Fibroblast of lung (primary cell): ENCODE data around the gene FAM204A. TPM values are rescaled to one million over a fixed set of nuclear protein-coding genes. Genes with fewer than 3 reads are reported as not detected.

Experiments used
- DNase-seq, 2 donors: peaks; one replicate each; pipeline versions ENCODE4 v3.0.0 to v3.0.0-alpha.2; 2010; ENCODE audit warnings: low read depth in 2 of 2
- H2AFZ ChIP-seq: 2 replicates; pipeline ENCODE4 v1.5.1; 2012; ENCODE audit warnings: low read length, control low read depth, inconsistent platforms
- H3K27ac ChIP-seq: 2 replicates; pipeline ENCODE4 v1.5.1; 2011; ENCODE audit warnings: low read length, control low read depth; ENCODE audit not compliant: insufficient read depth
- H3K27me3 ChIP-seq: 2 replicates; pipeline ENCODE4 v1.5.1; 2011; ENCODE audit warnings: mild to moderate bottlenecking, low read length; ENCODE audit not compliant: control insufficient read depth, insufficient read depth
- H3K36me3 ChIP-seq: 2 replicates; pipeline ENCODE4 v1.5.1; 2011; ENCODE audit warnings: low read length; ENCODE audit not compliant: control insufficient read depth, insufficient read depth
- H3K4me1 ChIP-seq: 2 replicates; pipeline ENCODE4 v1.5.1; 2011; ENCODE audit warnings: low read length; ENCODE audit not compliant: control insufficient read depth, insufficient read depth; ENCODE audit errors: extremely low read depth
- H3K4me2 ChIP-seq: 2 replicates; pipeline ENCODE4 v1.5.1; 2011; ENCODE audit warnings: low read length, control low read depth; ENCODE audit not compliant: insufficient read depth; ENCODE audit errors: extremely low read depth
- H3K4me3 ChIP-seq, 4 experiments: fragments of 200-600 bp in 1 of 4; sonication (generic) in 1 of 4; replicated peaks in 1 of 4; 2 replicates each; pipeline ENCODE4 v1.5.1; 2011 to 2016; ENCODE audit warnings: low read length in 4 of 4, low read depth in 3 of 4, mild to moderate bottlenecking in 3 of 4, control low read depth in 2 of 4, inconsistent platforms in 1 of 4, mixed read lengths in 1 of 4; ENCODE audit not compliant: insufficient read depth in 1 of 4; ENCODE audit errors: control extremely low read depth in 1 of 4
- H3K79me2 ChIP-seq: 2 replicates; pipeline ENCODE4 v1.5.1; 2012; ENCODE audit warnings: mild to moderate bottlenecking, low read length, inconsistent platforms; ENCODE audit not compliant: control insufficient read depth, insufficient read depth
- H3K9ac ChIP-seq: 2 replicates; pipeline ENCODE4 v1.5.1; 2011; ENCODE audit warnings: mild to moderate bottlenecking, low read length, control low read depth; ENCODE audit not compliant: insufficient read depth
- H3K9me3 ChIP-seq: 2 replicates; pipeline ENCODE4 v1.5.1; 2012; ENCODE audit warnings: low read depth, low read length; ENCODE audit not compliant: control insufficient read depth, insufficient read depth
- H4K20me1 ChIP-seq: 2 replicates; pipeline ENCODE4 v1.5.1; 2011; ENCODE audit warnings: low read length; ENCODE audit not compliant: control insufficient read depth, insufficient read depth; ENCODE audit errors: extremely low read depth
- EZH2 ChIP-seq: IDR thresholded peaks from 2 replicates; pipeline ENCODE4 v1.5.1; 2012; ENCODE audit warnings: low read length, control low read depth, mild to moderate bottlenecking; ENCODE audit errors: missing control alignments
- polyA plus RNA-seq, 2 donors: library from polyadenylated mRNA; depleted of rRNA in 1 of 2; stranded (reverse) in 1 of 2; unstranded in 1 of 2; fragments of >200 nt; gene quantifications; 2 replicates each; pipeline ENCODE4 v1.2.1, GENCODE V29; 2011 to 2012; ENCODE audit warnings: missing spikeins in 1 of 2
- total RNA-seq: library from RNA; depleted of rRNA; stranded (reverse); fragments of >200 nt; gene quantifications from 2 replicates; pipeline ENCODE4 v1.2.1, GENCODE V29; 2014
- TF ChIP-seq, protein P1 (sequence below), 2 donors: IDR thresholded peaks in 1 of 2; conservative IDR thresholded peaks in 1 of 2; 1 replicate in 1 of 2; 2 replicates in 1 of 2; pipeline ENCODE4 v1.5.1; 2011 to 2012; ENCODE audit warnings: low read length in 2 of 2, control low read depth in 1 of 2, inconsistent platforms in 1 of 2, low read depth in 1 of 2, mild to moderate bottlenecking in 1 of 2

FAM204A gene
- total and polyA plus RNA-seq, 2 donors (not counting 1 experiment from before 2014, with no cell fraction given): 47.2 to 54.8 TPM

DNA sequence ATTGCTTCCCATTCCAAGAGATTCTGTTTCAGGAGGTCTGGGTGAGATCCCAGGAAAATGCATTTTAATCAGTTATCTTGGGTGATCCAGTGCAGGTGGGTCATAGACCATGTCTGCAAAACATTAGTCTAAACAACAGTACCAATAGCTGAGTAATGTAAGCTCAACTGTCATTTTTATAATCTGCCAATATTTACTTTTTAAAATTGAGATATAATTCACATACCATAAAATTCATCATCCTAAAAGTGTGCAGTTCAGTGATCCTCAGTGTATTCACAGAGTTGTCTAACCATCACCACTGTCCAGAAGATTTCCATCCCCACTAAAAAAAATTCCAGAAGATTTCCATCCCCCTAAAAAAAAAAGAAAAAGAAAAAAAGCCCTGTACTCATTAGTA, 51.0 kb downstream of the FAM204A start:
- H3K9ac ChIP-seq: no peak overlapping the region
- H2AFZ ChIP-seq: no peak overlapping the region
- H3K4me1 ChIP-seq: no peaks in the 10 kb centered on the region
- no peaks in the 10 kb centered on the region for H3K79me2 ChIP-seq
- no peak overlapping the region for H3K4me3 ChIP-seq
- TF ChIP-seq, protein P1, sequence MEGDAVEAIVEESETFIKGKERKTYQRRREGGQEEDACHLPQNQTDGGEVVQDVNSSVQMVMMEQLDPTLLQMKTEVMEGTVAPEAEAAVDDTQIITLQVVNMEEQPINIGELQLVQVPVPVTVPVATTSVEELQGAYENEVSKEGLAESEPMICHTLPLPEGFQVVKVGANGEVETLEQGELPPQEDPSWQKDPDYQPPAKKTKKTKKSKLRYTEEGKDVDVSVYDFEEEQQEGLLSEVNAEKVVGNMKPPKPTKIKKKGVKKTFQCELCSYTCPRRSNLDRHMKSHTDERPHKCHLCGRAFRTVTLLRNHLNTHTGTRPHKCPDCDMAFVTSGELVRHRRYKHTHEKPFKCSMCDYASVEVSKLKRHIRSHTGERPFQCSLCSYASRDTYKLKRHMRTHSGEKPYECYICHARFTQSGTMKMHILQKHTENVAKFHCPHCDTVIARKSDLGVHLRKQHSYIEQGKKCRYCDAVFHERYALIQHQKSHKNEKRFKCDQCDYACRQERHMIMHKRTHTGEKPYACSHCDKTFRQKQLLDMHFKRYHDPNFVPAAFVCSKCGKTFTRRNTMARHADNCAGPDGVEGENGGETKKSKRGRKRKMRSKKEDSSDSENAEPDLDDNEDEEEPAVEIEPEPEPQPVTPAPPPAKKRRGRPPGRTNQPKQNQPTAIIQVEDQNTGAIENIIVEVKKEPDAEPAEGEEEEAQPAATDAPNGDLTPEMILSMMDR (conservative IDR thresholded peaks at IDR 0.05 in 1 of 2, IDR thresholded peaks at IDR 0.05 in 1 of 2; ENCODE audit: low read depth in 1 of 2, low read length in 2 of 2): no peak
- TF ChIP-seq EZH2: no peak
- H4K20me1 ChIP-seq: no peaks in the 10 kb centered on the region
- no peak overlapping the region for H3K27ac ChIP-seq
- no peaks in the 10 kb centered on the region for H3K36me3 ChIP-seq
- H3K4me2 ChIP-seq: no peak overlapping the region
- DNase-seq: no peak
- no peaks in the 10 kb centered on the region for H3K9me3 ChIP-seq
- no peaks in the 10 kb centered on the region for H3K27me3 ChIP-seq

DNA sequence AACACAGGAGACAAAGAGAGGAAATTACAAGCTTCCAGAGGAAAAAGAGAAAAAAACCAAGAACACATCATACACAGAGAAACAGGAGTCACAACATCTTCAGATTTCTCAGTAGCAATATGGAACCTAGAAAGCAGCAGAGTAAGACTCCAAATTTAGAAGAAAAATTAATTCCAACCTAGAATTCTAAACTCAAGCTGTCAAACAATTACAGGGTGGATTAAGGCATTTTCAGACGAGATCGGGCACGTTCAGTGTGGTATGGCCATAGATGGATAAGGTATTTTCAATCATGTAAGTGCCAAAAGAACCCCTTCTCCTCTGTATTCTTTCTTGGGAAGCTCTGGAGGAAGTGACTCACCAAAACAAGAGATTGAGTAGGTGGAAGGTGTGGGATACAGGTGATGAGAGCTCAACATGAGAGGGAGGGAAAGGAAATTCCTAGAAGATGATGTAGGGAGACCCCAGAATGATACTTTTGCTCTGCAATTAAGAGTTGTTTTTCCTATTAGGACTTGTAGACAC, 51.6 kb downstream of the FAM204A start:
- TF ChIP-seq, protein P1 (conservative IDR thresholded peaks at IDR 0.05 in 1 of 2, IDR thresholded peaks at IDR 0.05 in 1 of 2; ENCODE audit: low read depth in 1 of 2, low read length in 2 of 2): no peak
- no peak for TF ChIP-seq EZH2
- Histone ChIP-seq H3K4me3 (no peak overlapping the region), H3K27me3 (no peaks in the 10 kb centered on the region), H4K20me1 (no peaks in the 10 kb centered on the region), H2AFZ (no peak overlapping the region), H3K9ac (no peak overlapping the region), H3K36me3 (no peaks in the 10 kb centered on the region), H3K4me1 (no peaks in the 10 kb centered on the region), H3K79me2 (no peaks in the 10 kb centered on the region), H3K27ac (no peak overlapping the region), H3K9me3 (no peaks in the 10 kb centered on the region), H3K4me2 (no peak overlapping the region)
- DNase-seq: no peak

DNA sequence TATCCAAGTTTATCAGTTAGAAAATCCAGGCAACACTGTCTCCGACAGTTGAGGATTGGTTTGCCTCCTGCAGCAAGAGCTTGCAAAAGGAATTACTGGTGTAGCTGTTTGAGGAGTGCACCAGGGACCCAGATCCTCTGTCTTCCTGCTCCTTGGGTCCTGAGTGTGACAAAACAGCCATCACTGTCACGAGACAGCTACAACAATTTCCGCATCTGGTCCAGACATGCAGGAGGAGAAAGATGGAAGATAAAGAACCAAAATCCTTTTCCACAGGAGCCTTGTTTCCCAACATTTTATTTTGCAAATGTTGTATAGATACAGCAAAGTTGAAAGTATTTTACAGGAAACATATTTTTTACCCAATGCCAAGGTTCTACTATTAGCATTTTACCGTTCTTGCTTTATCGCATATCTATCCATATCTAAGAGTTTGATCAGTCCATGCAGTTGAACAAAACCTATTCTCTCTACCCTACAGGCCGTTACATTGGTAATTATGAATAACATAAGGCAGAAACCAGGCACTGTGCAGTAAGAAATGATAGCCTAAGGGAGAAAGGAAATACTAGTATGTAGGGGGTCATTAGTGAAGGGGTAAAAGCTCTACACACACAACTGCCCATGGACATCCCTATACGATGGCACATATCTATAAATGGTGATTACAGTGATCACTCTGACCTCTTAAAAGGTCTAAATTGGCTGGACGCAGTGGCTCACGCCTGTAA, 54.9 kb downstream of the FAM204A start:
- no peaks in the 10 kb centered on the region for H3K9me3 ChIP-seq
- no peak overlapping the region for H3K4me2 ChIP-seq
- no peak overlapping the region for H3K4me3 ChIP-seq
- H3K4me1 ChIP-seq: no peaks in the 10 kb centered on the region
- H2AFZ ChIP-seq: no peak overlapping the region
- H3K27me3 ChIP-seq: no peaks in the 10 kb centered on the region
- no peak overlapping the region for H3K9ac ChIP-seq
- TF ChIP-seq, protein P1 (conservative IDR thresholded peaks at IDR 0.05 in 1 of 2, IDR thresholded peaks at IDR 0.05 in 1 of 2; ENCODE audit: low read depth in 1 of 2, low read length in 2 of 2): no peak
- no peak for TF ChIP-seq EZH2
- H3K27ac ChIP-seq: no peak overlapping the region
- DNase-seq: no peak
- no peaks in the 10 kb centered on the region for H3K79me2 ChIP-seq
- no peaks in the 10 kb centered on the region for H4K20me1 ChIP-seq
- H3K36me3 ChIP-seq: no peaks in the 10 kb centered on the region
